Activated CD8-positive, alpha-beta memory T cell treated with anti-CD3 and anti-CD28 coated beads for 36 hours (primary cell): ENCODE measurements around the gene TJP3. TPM values are rescaled to one million over a fixed set of nuclear protein-coding genes. Genes with fewer than 3 reads are reported as not detected.

Experiments used
- CTCF ChIA-PET: fragments of 350-600 bp; sonication (Branson Sonifier 250); formaldehyde crosslinking; loops from one replicate; lab custom pipeline; 2021; ENCODE audit warnings: antibody characterized with exemption; lab: Charles Lee
- POLR2A ChIA-PET: fragments of 350-600 bp; sonication (Branson Sonifier 250); formaldehyde crosslinking; loops from one replicate; lab custom pipeline; 2021; ENCODE audit warnings: antibody characterized with exemption; lab: Charles Lee
- total RNA-seq, 2 experiments: library from RNA; stranded (reverse); gene quantifications; one replicate each; pipeline ENCODE4 v1.2.3, GENCODE V29; 2021

Gene TJP3
- total RNA-seq, 2 experiments from 2014 or later, result 0.63 to 0.94 TPM

- ChIA-PET CTCF (no interaction called here), POLR2A (no interaction called here)
These were observed 14.4 kb downstream of the TJP3 start for GRCh38 chr19:3722443-3723109.

- CTCF ChIA-PET, result no interaction called here
- POLR2A ChIA-PET, result no interaction called here
These were observed 14.9 kb downstream of the TJP3 start for GRCh38 chr19:3723110-3723488.

DNA sequence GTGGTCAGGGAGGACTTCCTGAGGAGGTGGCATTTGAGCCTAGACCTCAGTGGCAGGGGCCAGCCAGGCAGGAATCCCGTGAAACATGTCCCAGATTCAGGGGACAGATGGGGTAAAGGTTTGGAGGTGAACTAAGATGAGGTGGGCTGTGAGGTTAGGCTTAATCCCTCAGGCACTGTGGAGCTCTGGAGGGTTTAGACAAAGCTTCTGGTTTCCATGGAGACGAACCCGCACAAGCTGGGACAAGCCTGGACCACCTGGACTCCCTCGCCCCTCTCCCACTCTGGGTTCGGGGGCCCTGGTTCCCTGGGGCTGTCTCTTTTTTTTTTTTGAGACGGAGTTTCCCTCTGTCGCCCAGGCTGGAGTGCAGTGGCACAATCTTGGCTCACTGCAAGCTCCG lies 15.7 kb downstream of the TJP3 start:
- POLR2A ChIA-PET, result no interaction called here
- CTCF ChIA-PET, result no interaction called here

DNA sequence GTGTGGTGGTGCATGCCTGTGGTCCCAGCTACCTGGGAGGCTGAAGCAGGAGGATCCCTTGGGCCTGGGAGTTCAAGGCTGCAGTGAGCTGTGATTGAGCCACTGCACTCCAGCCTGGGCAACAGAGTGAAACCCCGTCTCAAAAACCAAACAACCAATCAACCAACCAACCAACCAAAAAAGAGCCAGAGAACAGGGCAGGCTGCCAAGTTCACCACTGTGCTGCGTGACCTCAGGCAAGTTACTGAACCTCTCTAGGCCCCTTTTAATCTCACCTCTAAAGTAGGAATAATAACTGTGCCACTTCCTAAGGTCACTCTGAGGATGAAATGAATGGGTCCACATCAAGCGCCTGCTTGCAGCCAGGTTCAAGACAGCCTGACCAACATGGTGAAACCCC lies 16.9 kb downstream of the TJP3 start:
- CTCF ChIA-PET, result interaction anchor here (1.1 kb wide), 1 partner anchor 22 kb away, joined by 3 read pairs; no protein-coding TSS in a partner anchor
- POLR2A ChIA-PET, result no interaction called here

GRCh38 chr19:3725640-3726310 lies 17.6 kb downstream of the TJP3 start:
- CTCF ChIA-PET, result interaction anchor here (1.1 kb wide), 1 partner anchor 23 kb away, joined by 3 read pairs; no protein-coding TSS in a partner anchor
- POLR2A ChIA-PET, result no interaction called here

GRCh38 chr19:3730457-3730958 lies 22.3 kb downstream of the TJP3 start:
- ChIA-PET POLR2A (no interaction called here), CTCF (no interaction called here)

DNA sequence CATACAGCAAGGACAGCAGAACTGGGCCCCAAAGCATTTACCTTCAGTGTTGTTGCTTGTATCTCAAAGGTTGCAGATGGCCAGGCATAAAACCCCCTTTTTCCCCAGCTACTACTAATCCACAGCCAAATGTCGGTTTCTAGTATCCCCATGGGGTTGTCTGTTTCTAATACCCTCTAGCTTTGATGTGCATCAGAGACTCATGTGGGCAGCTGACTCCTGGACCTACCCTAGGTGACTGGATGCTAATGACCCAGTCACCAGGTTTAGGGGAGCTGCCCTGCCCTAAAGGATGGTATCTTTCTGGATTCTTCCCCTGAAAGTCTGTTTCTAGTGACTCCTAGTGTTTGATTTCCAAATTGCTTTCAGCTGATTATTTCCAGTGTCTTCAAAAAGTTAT lies 23.9 kb downstream of the TJP3 start:
- CTCF ChIA-PET, result interaction anchor here (1.0 kb wide), 1 partner anchor 8 kb away, joined by 3 read pairs; no protein-coding TSS in a partner anchor
- POLR2A ChIA-PET, result no interaction called here

- CTCF ChIA-PET, result no interaction called here
- POLR2A ChIA-PET, result no interaction called here
These were observed 25.5 kb downstream of the TJP3 start for GRCh38 chr19:3733549-3734309.

DNA sequence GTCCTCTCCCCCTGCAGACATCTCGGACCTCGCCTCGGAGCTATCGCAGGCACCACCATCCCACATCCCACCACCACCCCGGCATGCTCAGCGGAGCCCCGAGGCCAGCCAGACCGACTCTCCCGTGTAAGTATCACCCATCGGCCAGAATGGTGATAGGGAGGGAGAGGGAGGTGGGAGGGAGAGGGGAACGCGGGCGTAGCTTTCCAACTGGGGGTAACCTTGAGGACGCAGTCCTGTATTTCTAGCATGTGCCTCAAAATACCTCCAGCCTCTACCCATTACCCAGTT lies 26.1 kb downstream of the TJP3 start:
- ChIA-PET CTCF (no interaction called here), POLR2A (no interaction called here)

GRCh38 chr19:3736106-3736724 lies 28.0 kb downstream of the TJP3 start:
- ChIA-PET POLR2A (no interaction called here), CTCF (no interaction called here)

DNA sequence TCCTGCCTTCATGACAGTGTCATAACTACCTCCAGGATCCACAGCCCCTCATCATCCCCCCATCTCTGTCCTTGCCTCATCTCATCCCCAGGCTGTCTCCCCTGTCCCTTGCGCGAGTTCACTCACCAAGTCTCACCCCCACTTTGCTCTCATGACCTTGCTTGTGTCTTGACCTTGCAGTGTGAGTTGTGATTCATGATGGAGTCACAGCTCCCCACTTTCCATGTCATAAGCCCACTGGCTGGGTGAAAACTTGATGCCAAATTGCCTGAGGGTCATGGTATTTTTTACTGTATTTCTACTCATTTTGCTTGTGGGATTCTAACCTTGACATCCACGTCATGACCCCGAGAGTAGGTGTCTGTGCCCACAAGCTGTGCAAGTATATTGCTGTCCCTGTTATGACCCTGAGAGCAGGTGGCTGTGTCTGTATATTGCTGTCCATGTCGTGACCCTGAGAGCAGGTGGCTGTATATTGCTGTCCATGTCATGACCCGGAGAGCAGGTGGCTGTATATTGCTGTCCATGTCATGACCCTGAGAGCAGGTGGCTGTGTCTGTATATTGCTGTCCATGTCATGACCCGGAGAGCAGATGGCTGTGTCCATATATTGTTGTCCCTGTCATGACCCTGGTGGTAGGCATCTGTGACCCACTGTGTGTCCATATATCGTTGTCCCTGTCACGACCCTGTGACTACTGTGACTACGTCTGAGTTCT lies 29.5 kb downstream of the TJP3 start:
- ChIA-PET CTCF (interaction anchor here (1.2 to 1.4 kb wide), 2 partner anchors 84 to 193 kb away, joined by 3 to 4 read pairs; no protein-coding TSS in a partner anchor), POLR2A (no interaction called here)

DNA sequence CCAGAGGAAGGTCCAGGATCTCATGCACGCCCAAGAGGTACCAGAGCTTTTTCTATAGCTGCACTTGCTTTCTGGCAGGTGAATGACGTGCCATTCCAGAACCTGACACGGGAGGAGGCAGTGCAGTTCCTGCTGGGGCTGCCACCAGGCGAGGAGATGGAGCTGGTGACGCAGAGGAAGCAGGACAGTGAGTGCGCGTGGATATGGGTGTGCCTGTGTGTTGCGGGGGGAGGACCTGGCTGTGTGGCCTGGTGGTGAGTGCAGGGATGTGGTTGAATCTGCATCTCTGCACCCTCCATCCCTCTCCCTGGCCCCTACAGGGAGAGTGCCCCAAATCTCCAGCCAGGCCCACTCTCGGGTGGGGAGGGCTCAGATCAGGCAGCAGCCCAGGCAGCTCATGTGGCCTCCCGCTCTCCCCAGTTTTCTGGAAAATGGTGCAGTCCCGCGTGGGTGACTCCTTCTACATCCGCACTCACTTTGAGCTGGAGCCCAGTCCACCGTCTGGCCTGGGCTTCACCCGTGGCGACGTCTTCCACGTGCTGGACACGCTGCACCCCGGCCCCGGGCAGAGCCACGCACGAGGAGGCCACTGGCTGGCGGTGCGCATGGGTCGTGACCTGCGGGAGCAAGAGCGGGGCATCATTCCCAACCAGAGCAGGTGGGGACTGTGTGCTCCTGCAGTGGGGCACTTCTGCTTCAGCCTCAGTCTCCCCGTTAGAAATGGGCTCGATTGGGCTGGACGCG lies 30.5 kb downstream of the TJP3 start:
- ChIA-PET POLR2A (no interaction called here), CTCF (interaction anchor here (1.2 to 1.4 kb wide), 2 partner anchors 83 to 194 kb away, joined by 3 to 4 read pairs; no protein-coding TSS in a partner anchor)

DNA sequence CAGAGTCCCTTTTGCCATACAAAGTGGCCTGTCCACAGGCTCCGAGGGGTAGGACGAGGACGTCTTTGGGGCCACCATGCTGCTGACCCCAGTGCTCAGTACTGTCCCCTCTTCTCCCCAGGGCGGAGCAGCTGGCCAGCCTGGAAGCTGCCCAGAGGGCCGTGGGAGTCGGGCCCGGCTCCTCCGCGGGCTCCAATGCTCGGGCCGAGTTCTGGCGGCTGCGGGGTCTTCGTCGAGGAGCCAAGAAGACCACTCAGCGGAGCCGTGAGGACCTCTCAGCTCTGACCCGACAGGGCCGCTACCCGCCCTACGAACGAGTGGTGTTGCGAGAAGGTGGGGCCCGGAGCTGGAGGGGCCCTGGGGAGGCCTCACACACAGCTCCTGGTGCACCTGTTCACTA lies 32.2 kb downstream of the TJP3 start:
- CTCF ChIA-PET, result interaction anchor here (1.2 to 1.5 kb wide), 2 partner anchors 8 to 9 kb away, joined by 3 read pairs; no protein-coding TSS in a partner anchor
- POLR2A ChIA-PET, result no interaction called here

- ChIA-PET CTCF (no interaction called here), POLR2A (interaction anchor here (0.6 kb wide), 1 partner anchor 190 kb away, joined by 3 read pairs; no protein-coding TSS in a partner anchor)
These were observed 35.3 kb downstream of the TJP3 start for GRCh38 chr19:3743486-3743885.

DNA sequence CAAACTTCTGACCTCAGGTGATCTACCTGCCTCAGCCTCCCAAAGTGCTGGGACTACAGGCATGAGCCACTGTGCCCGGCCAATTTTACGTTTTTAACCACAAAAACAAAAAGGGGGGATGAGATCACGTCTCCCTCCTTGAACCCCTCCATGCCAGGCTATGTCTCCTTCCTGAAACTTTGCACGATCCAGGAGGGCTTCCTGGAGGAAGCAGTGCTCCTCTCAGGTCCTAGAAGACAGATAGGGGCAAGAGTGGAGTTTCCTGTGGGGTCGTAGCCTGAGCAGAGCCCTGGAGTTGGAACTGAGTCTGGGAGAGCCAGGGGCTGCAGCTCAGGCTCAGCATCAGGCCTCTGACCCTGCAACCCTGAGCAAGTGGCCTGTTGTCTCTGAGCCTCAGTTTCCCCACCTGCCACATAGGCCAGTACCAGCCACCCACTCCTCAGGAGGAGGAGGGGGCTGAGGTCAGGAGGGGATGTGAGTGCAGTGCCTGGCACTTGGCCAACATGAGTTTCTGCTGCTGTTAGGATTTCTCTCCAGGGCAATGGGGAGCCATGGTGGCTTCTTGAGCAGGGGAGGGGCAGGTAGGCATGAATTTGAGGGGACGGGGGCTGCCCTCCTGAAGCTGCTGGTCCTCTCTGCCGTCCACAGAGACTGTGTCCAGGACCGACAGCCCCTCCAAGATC lies 37.3 kb downstream of the TJP3 start:
- POLR2A ChIA-PET, result no interaction called here
- CTCF ChIA-PET, result no interaction called here

DNA sequence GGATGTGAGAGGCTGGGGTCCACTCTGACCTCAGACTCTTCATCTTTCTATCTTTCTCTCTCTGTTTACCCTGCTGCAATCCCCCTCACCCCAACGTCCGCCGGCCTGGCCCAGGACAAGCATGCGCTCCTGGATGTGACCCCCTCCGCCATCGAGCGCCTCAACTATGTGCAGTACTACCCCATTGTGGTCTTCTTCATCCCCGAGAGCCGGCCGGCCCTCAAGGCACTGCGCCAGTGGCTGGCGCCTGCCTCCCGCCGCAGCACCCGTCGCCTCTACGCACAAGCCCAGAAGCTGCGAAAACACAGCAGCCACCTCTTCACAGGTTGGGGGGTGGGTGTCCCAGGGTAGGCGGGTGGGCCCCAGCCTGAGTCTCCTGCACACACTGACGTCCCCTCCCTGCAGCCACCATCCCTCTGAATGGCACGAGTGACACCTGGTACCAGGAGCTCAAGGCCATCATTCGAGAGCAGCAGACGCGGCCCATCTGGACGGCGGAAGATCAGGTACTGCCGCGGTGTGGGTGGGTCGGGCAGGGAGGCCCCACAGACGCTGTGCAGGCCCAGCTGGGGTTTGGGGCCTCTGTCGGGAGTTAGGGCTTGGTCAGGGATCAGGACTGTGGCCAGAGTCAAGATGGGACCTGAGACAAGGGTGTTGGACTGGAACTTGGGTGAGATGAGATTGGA lies 38.3 kb downstream of the TJP3 start:
- ChIA-PET POLR2A (no interaction called here), CTCF (no interaction called here)

DNA sequence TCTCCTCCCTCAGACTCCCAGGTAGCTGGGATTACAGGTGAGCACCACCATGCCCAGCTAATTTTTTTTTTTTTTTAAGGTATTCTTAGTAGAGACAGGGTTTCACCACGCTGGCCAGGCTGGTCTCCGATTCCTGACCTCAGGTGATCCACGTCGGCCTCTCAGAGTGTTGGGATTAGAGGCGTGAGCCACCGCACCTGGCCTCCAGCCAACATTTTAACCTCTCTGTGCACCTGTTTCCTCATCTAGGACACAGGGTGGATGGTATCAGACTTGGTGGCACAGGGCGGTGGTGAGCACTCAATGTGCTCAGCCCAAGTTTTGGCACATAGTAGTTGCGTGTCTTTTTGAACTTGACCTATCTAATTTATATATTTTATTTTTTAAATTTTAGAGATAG lies 40.8 kb downstream of the TJP3 start:
- ChIA-PET CTCF (interaction anchor here (0.7 to 1.5 kb wide), 3 partner anchors 9 to 73 kb away, joined by 3 read pairs; no protein-coding TSS in a partner anchor), POLR2A (no interaction called here)
